ENCODE results near the gene SYNE1.

Gene SYNE1

DNA sequence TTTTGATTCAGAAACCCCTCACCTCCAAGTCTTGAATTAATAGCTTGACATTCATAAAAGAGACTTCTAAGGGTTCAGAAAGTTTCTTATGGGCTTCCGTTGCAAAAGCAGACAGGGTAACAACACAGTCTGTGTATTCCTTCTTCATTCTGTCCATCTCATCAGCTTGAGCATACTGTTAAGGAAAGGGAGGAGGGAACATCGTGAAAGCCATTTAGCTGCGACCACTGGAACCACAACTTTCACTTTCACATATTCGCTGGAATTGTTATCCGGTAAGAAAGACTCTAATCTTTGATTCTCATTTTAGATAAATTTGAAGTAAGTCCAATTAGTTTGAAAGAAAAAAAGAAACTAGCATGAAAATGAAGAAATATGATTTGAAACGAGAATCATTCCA, 174.4 kb downstream of the SYNE1 start:
- no peak overlapping the region for H3K4me3 ChIP-seq (ENCODE audit: low read depth, low read length)
- POLR2A ChIA-PET: no interaction called here
- TF ChIP-seq CTCF (IDR thresholded peaks at IDR 0.05; ENCODE audit: insufficient read depth, low read length, missing control alignments): no peak
- no peak for DNase-seq (ENCODE audit: low read depth, low spot score)
- CTCF ChIA-PET: interaction anchor here (1.7 kb wide), 1 partner anchor 23 kb away, joined by 7 read pairs; no protein-coding TSS in a partner anchor

DNA sequence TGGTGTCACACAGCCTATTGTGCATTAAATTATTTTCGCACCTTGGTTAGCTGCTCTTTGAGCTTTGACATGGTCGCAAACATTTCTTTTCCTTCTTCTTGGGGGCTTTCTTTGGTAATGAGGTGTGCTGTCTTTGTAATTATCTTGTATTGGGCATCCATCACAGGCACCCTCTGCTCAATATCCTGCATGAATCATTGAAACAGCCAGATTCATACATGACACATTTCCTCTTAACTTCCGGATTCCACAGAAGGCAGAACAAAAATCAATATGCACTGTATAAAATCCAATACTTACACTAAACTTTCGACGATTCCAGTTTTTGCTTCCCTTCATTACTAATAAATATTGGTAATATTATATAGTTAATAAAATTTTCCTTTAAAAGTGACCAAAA, 175.6 kb downstream of the SYNE1 start:
- H3K4me3 ChIP-seq (ENCODE audit: low read depth, low read length): no peak overlapping the region
- no peak for TF ChIP-seq CTCF (IDR thresholded peaks at IDR 0.05; ENCODE audit: insufficient read depth, low read length, missing control alignments)
- no peak for DNase-seq (ENCODE audit: low read depth, low spot score)
- CTCF ChIA-PET: interaction anchor here (1.3 kb wide), 1 partner anchor 9 kb away, joined by 5 read pairs; no protein-coding TSS in a partner anchor
- POLR2A ChIA-PET: no interaction called here

DNA sequence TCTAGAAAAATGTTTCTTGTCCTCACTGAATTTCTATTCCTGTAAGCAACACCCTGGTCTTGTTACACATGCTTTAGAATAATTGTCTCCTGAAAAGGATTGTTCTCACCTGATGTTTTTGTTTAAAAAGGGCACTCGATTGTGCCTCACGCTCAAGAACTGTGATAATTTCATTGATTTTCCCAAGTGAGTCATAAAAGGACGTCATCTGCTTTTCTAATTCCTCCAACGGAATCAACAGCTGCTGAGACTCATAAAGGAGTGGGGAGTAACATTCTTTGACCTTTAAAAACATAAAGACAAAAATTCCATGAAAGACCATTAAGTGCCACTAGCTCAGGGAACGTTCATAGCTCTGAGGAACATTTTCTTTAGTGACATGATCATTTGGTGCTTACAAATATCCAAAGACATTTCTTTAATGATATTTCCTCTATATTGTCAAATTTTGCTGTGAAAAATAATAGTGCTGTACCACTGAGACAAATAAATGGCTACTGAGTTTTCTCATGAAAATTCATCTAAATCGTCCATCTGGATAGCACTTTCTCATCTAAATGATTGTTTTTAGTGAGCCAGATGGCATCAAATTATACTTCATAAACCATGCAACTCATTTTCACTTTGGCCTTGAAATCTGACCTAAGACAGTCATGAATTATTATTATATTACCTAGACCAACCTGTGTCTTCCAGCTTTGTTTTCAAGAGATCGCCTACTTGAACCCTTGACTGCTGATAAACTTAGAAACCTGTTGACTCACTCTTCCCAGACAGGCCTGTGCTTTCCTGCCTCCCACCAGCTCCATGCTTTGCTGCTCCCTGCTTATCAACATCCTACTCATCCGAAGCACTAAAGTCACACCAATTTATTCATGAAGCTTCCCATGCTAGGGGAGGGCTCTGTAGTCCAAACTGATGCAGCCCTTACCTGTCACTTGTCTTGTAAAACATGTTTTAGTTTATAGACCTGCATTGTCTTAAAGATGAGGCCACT, 178.2 kb downstream of the SYNE1 start:
- H3K4me3 ChIP-seq (ENCODE audit: low read depth, low read length): no peak overlapping the region
- DNase-seq (ENCODE audit: low read depth, low spot score): no peak
- POLR2A ChIA-PET: no interaction called here
- CTCF ChIA-PET: interaction anchor here (1.7 kb wide), 1 partner anchor 120 kb away, joined by 4 read pairs; no protein-coding TSS in a partner anchor
- TF ChIP-seq CTCF (IDR thresholded peaks at IDR 0.05; ENCODE audit: insufficient read depth, low read length, missing control alignments): no peak

DNA sequence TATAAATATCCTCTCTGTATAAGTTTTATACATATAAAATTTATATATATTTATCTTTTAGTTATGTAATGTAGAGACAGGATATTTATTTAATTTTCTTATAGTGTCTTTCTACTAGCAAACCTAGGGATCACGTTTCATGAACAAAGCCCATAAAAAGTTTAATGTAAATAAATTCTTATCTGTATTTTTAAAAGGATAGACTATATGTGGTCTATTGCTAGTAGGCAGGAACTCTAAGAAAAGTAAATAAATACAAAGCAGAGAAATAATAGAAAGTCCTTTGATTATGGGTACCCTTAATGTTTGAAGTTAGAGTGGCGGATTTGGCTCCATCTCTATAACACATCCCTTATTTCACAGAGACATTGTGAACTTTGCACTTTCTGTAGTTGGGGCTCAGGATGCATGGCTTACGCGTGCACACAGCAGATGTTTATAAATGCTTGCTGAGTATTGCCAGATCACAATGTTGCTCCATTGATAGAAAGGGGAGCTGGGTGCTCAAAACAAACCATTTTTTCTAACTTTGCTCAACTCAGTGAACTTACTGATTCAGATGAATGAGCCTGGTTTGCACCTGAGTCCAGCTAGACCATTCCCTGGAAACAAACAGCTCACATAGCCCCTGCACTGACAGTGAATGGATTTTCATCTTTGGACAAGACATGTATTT, 179.1 kb downstream of the SYNE1 start:
- no peak for DNase-seq (ENCODE audit: low read depth, low spot score)
- no peak for TF ChIP-seq CTCF (IDR thresholded peaks at IDR 0.05; ENCODE audit: insufficient read depth, low read length, missing control alignments)
- ChIA-PET POLR2A (no interaction called here), CTCF (interaction anchor here (1.7 kb wide), 1 partner anchor 119 kb away, joined by 4 read pairs; no protein-coding TSS in a partner anchor)
- no peak overlapping the region for H3K4me3 ChIP-seq (ENCODE audit: low read depth, low read length)

- ChIA-PET POLR2A (no interaction called here), CTCF (no interaction called here)
- no peak overlapping the region for H3K4me3 ChIP-seq (ENCODE audit: low read depth, low read length)
- no peak for TF ChIP-seq CTCF (IDR thresholded peaks at IDR 0.05; ENCODE audit: insufficient read depth, low read length, missing control alignments)
- DNase-seq (ENCODE audit: low read depth, low spot score): no peak
Observed at GRCh38 chr6:152454003-152454402, 183.2 kb downstream of the SYNE1 start.

DNA sequence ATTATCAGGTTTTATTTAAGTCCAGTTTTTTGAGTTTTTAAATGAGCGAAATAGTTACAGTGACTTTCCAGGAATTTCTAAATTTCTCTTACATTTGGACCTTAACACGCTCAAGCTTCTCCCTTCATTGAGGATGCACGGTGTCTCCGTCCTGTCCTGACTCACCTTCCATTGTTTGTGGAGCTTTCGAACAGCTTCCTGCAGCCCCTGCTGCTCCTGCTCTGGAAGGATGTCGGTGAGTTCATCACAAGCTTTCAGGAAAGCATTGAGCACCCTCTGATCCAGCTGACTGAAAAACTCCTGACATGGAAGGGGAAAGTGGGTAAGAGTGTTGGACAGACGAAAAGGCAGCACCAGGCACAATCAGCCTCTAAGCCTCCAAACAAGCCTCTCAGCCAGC, 183.7 kb downstream of the SYNE1 start:
- no peak overlapping the region for H3K4me3 ChIP-seq (ENCODE audit: low read depth, low read length)
- TF ChIP-seq CTCF (IDR thresholded peaks at IDR 0.05; ENCODE audit: insufficient read depth, low read length, missing control alignments): no peak
- DNase-seq (ENCODE audit: low read depth, low spot score): no peak
- ChIA-PET CTCF (interaction anchor here (1.7 kb wide), 1 partner anchor 8 kb away, joined by 5 read pairs; no protein-coding TSS in a partner anchor), POLR2A (interaction anchor here (0.7 kb wide), 1 partner anchor 15 kb away, joined by 3 read pairs; no protein-coding TSS in a partner anchor)
